Activated CD8-positive, alpha-beta T cell treated with anti-CD3 and anti-CD28 coated beads for 36 hours (primary cell): ENCODE measurements around the gene EYS. TPM values are rescaled to one million over a fixed set of nuclear protein-coding genes. Genes with fewer than 3 reads are reported as not detected.

Experiments
- ATAC-seq: fragments of 200-7000 bp; cut with Tn5 transposase; one replicate; pipeline ENCODE4 v1.10.0; 2021; ENCODE audit warnings: mild to moderate bottlenecking, moderate library complexity
- CTCF ChIA-PET: fragments of 350-600 bp; sonication (Branson Sonifier 250); formaldehyde crosslinking; loops from one replicate; lab custom pipeline; 2021; ENCODE audit warnings: antibody characterized with exemption; lab: Charles Lee
- POLR2A ChIA-PET: fragments of 350-600 bp; sonication (Branson Sonifier 250); formaldehyde crosslinking; loops from one replicate; lab custom pipeline; 2021; ENCODE audit warnings: antibody characterized with exemption; lab: Charles Lee
- DNase-seq: peaks from one replicate; pipeline ENCODE4 v3.0.0-alpha.2; 2020
- H3K27ac Mint-ChIP-seq: one replicate; pipeline ENCODE4 v1.8.0; 2021; ENCODE audit warnings: mild to moderate bottlenecking, mixed read lengths
- H3K27me3 Mint-ChIP-seq: one replicate; pipeline ENCODE4 v1.8.0; 2021; ENCODE audit warnings: mixed read lengths
- H3K36me3 Mint-ChIP-seq: one replicate; pipeline ENCODE4 v1.8.0; 2021; ENCODE audit warnings: low read depth, mixed read lengths
- H3K4me1 Mint-ChIP-seq: one replicate; pipeline ENCODE4 v1.8.0; 2021; ENCODE audit warnings: low read depth, mixed read lengths
- H3K4me3 Mint-ChIP-seq: one replicate; pipeline ENCODE4 v1.8.0; 2021; ENCODE audit warnings: mild to moderate bottlenecking, moderate library complexity, mixed read lengths
- H3K9me3 Mint-ChIP-seq: one replicate; pipeline ENCODE4 v1.8.0; 2021; ENCODE audit warnings: mixed read lengths
- CTCF ChIP-seq: fragments of 200-600 bp; IDR thresholded peaks from one replicate; pipeline ENCODE4 v1.8.0; 2022; ENCODE audit warnings: antibody characterized with exemption, mild to moderate bottlenecking
- intact Hi-C: fragments of 100-400 bp; cut with micrococcal nuclease; formaldehyde crosslinking; loops from one replicate; pipeline ENCODE4 v1.10.0; 2022
- total RNA-seq, 2 experiments: library from RNA; stranded (reverse); gene quantifications; one replicate each; pipeline ENCODE4 v1.2.3, GENCODE V29; 2021

EYS gene
- total RNA-seq, 2 experiments from 2014 or later = not detected

GRCh38 chr6:63732336-63732735 lies 1974.7 kb downstream of the EYS start:
- no peak for TF ChIP-seq CTCF
- intact Hi-C loops = no loop called here
- Mint-ChIP-seq H3K27ac (no peak overlapping the region), H3K36me3 (no peaks in the 10 kb centered on the region), H3K9me3 (no peaks in the 10 kb centered on the region), H3K27me3 (no peaks in the 10 kb centered on the region), H3K4me3 (no peak overlapping the region), H3K4me1 (no peaks in the 10 kb centered on the region)
- ATAC-seq (no peak), DNase-seq (no peak)
- ChIA-PET POLR2A (no interaction called here), CTCF (interaction anchor here (1.7 kb wide), 1 partner anchor 134 kb away, joined by 8 read pairs; no protein-coding TSS in a partner anchor)

GRCh38 chr6:63731930-63732329 lies 1975.1 kb downstream of the EYS start:
- POLR2A ChIA-PET = no interaction called here
- no peaks in the 10 kb centered on the region for H3K36me3 Mint-ChIP-seq
- intact Hi-C loops = no loop called here
- no peak for DNase-seq
- H3K4me3 Mint-ChIP-seq = no peak overlapping the region
- H3K27ac Mint-ChIP-seq = no peak overlapping the region
- no peak for TF ChIP-seq CTCF
- no peaks in the 10 kb centered on the region for H3K9me3 Mint-ChIP-seq
- H3K27me3 Mint-ChIP-seq = no peaks in the 10 kb centered on the region
- ATAC-seq = no peak
- CTCF ChIA-PET = interaction anchor here (1.7 kb wide), 1 partner anchor 134 kb away, joined by 8 read pairs; no protein-coding TSS in a partner anchor
- H3K4me1 Mint-ChIP-seq = no peaks in the 10 kb centered on the region

DNA sequence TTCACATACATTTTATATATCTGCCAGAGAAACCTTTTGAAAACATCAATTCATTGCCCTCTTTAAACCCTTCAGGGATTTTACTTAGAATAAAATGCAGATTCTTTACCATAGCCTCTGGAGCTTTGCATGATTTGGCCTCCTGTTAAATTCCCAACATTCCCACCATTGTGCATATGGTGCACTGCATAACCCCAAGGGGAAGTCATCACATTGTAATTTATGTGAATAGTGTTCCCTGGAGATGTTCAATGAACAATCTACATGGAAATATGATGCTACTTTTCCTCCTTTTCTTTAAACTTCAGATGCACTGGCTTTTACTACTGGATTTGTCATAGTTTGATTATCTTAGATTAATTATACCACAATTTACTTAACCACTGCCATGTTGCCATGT lies 1976.7 kb downstream of the EYS start:
- H3K4me3 Mint-ChIP-seq = no peak overlapping the region
- ChIA-PET POLR2A (no interaction called here), CTCF (no interaction called here)
- intact Hi-C loops = no loop called here
- no peak for TF ChIP-seq CTCF
- H3K27ac Mint-ChIP-seq = no peak overlapping the region
- H3K4me1 Mint-ChIP-seq = peaks cover 1% of the 10 kb centered on the region
- no peaks in the 10 kb centered on the region for H3K27me3 Mint-ChIP-seq
- ATAC-seq (no peak), DNase-seq (no peak)
- no peaks in the 10 kb centered on the region for H3K36me3 Mint-ChIP-seq
- H3K9me3 Mint-ChIP-seq = no peaks in the 10 kb centered on the region

- ATAC-seq = no peak
These were observed 1982.3 kb downstream of the EYS start for GRCh38 chr6:63724721-63725120.

GRCh38 chr6:63721181-63721580 lies 1985.8 kb downstream of the EYS start:
- Mint-ChIP-seq H3K27ac (no peak overlapping the region), H3K4me1 (peaks cover under 1% of the 10 kb centered on the region), H3K9me3 (no peaks in the 10 kb centered on the region), H3K4me3 (no peak overlapping the region), H3K27me3 (no peaks in the 10 kb centered on the region), H3K36me3 (no peaks in the 10 kb centered on the region)
- POLR2A ChIA-PET = no interaction called here
- CTCF ChIA-PET = interaction anchor here (1.1 kb wide), 1 partner anchor 14 kb away, joined by 3 read pairs; no protein-coding TSS in a partner anchor
- no peak for TF ChIP-seq CTCF
- DNase-seq = no peak
- no peak for ATAC-seq
- intact Hi-C loops = no loop called here

More at GRCh38 chr6:63724721-63725120, 1982.3 kb downstream of the EYS start:
- H3K36me3 Mint-ChIP-seq = no peaks in the 10 kb centered on the region
- intact Hi-C loops = no loop called here
- H3K4me1 Mint-ChIP-seq = peaks cover 1% of the 10 kb centered on the region
- no peaks in the 10 kb centered on the region for H3K27me3 Mint-ChIP-seq
- ChIA-PET CTCF (interaction anchor here (1.8 kb wide), 1 partner anchor 126 kb away, joined by 5 read pairs; no protein-coding TSS in a partner anchor), POLR2A (no interaction called here)
- no peak overlapping the region for H3K4me3 Mint-ChIP-seq
- DNase-seq = no peak
- no peak for TF ChIP-seq CTCF
- H3K27ac Mint-ChIP-seq = no peak overlapping the region
- no peaks in the 10 kb centered on the region for H3K9me3 Mint-ChIP-seq
